H9 (cell line): ENCODE measurements around the gene ITPR1. TPM values are rescaled to one million over a fixed set of nuclear protein-coding genes. Genes with fewer than 3 reads are reported as not detected.
A peak's percentile ranks its signal among the peaks of the same experiment; 100 is the strongest.

Experiments
- DNase-seq: peaks from one replicate; pipeline ENCODE4 v3.0.0-alpha.2; 2017
- H2AFZ ChIP-seq: one replicate; pipeline ENCODE4 v1.6.1; 2013; ENCODE audit warnings: mild to moderate bottlenecking, low read length, control low read depth, moderate library complexity
- H2AK5ac ChIP-seq: 2 replicates; pipeline ENCODE4 v1.6.1; 2013; ENCODE audit warnings: low read length, control low read depth, mixed read lengths; ENCODE audit not compliant: insufficient read length
- H2BK120ac ChIP-seq: one replicate; pipeline ENCODE4 v1.6.1; 2013; ENCODE audit warnings: low read depth, mild to moderate bottlenecking, low read length, control low read depth, inconsistent platforms; ENCODE audit not compliant: poor library complexity, severe bottlenecking
- H2BK12ac ChIP-seq: 2 replicates; pipeline ENCODE4 v1.6.1; 2013; ENCODE audit warnings: low read length, control low read depth, mixed read lengths, low read depth; ENCODE audit not compliant: insufficient read length
- H2BK15ac ChIP-seq: 2 replicates; pipeline ENCODE4 v1.6.1; 2013; ENCODE audit warnings: low read depth, low read length, control low read depth
- H2BK20ac ChIP-seq: one replicate; pipeline ENCODE4 v1.6.1; 2013; ENCODE audit warnings: low read depth, mild to moderate bottlenecking, low read length, control low read depth, inconsistent platforms; ENCODE audit not compliant: poor library complexity, severe bottlenecking
- H2BK5ac ChIP-seq: 2 replicates; pipeline ENCODE4 v1.6.1; 2013; ENCODE audit warnings: low read length, control low read depth, mixed read lengths; ENCODE audit not compliant: insufficient read length
- H3K14ac ChIP-seq: 2 replicates; pipeline ENCODE4 v1.6.1; 2013; ENCODE audit warnings: low read length, control low read depth; ENCODE audit not compliant: insufficient read depth
- H3K18ac ChIP-seq: 2 replicates; pipeline ENCODE4 v1.6.1; 2013; ENCODE audit warnings: low read depth, mild to moderate bottlenecking, mixed read lengths, low read length, control low read depth; ENCODE audit not compliant: insufficient read length
- H3K23ac ChIP-seq: 2 replicates; pipeline ENCODE4 v1.6.1; 2013; ENCODE audit warnings: low read length, control low read depth, mixed read lengths, low read depth; ENCODE audit not compliant: insufficient read length
- H3K23me2 ChIP-seq: 2 replicates; pipeline ENCODE4 v1.6.1; 2013; ENCODE audit warnings: low read depth, mild to moderate bottlenecking, mixed read lengths, low read length, control low read depth; ENCODE audit not compliant: insufficient read length, poor library complexity, severe bottlenecking
- H3K27ac ChIP-seq: 2 replicates; pipeline ENCODE4 v1.5.1; 2013; ENCODE audit warnings: low read length, control low read depth, mixed read lengths, low read depth; ENCODE audit not compliant: insufficient read length
- H3K27me3 ChIP-seq: 2 replicates; pipeline ENCODE4 v1.6.1; 2013; ENCODE audit warnings: low read length, control low read depth, inconsistent platforms; ENCODE audit not compliant: insufficient read depth
- H3K4ac ChIP-seq: 2 replicates; pipeline ENCODE4 v1.6.1; 2013; ENCODE audit warnings: low read depth, mild to moderate bottlenecking, control low read depth, inconsistent platforms, low read length, moderate library complexity
- H3K4me1 ChIP-seq: 2 replicates; pipeline ENCODE4 v1.6.1; 2013; ENCODE audit warnings: low read length, control low read depth, inconsistent platforms; ENCODE audit not compliant: insufficient read depth
- H3K4me2 ChIP-seq: 2 replicates; pipeline ENCODE4 v1.6.1; 2013; ENCODE audit warnings: low read length, control low read depth, mixed read lengths; ENCODE audit not compliant: insufficient read length, insufficient read depth
- H3K56ac ChIP-seq: 2 replicates; pipeline ENCODE4 v1.6.1; 2013; ENCODE audit warnings: low read depth, mild to moderate bottlenecking, mixed read lengths, low read length, control low read depth; ENCODE audit not compliant: insufficient read length
- H3K79me1 ChIP-seq: 2 replicates; pipeline ENCODE4 v1.6.1; 2013; ENCODE audit warnings: low read depth, mild to moderate bottlenecking, moderate library complexity, low read length, control low read depth, inconsistent platforms; ENCODE audit not compliant: insufficient read depth, poor library complexity, severe bottlenecking
- H3K79me2 ChIP-seq: 2 replicates; pipeline ENCODE4 v1.6.1; 2013; ENCODE audit warnings: low read length, control low read depth, inconsistent platforms; ENCODE audit not compliant: insufficient read depth
- H3K9ac ChIP-seq: 2 replicates; pipeline ENCODE4 v1.6.1; 2013; ENCODE audit warnings: low read length, control low read depth, mixed read lengths; ENCODE audit not compliant: insufficient read length; ENCODE audit errors: extremely low read depth
- H3K9me3 ChIP-seq: one replicate; pipeline ENCODE4 v1.6.1; 2013; ENCODE audit warnings: low read depth, low read length, inconsistent platforms; ENCODE audit not compliant: control insufficient read depth
- H3T11ph ChIP-seq: one replicate; pipeline ENCODE4 v1.6.1; 2013; ENCODE audit warnings: mild to moderate bottlenecking, low read length, control low read depth, inconsistent platforms
- H4K20me1 ChIP-seq: one replicate; pipeline ENCODE4 v1.6.1; 2013; ENCODE audit not compliant: control insufficient read depth, insufficient read length, insufficient read depth
- H4K5ac ChIP-seq: 2 replicates; pipeline ENCODE4 v1.6.1; 2013; ENCODE audit warnings: low read depth, mild to moderate bottlenecking, mixed read lengths, low read length, control low read depth; ENCODE audit not compliant: insufficient read length
- H4K8ac ChIP-seq: replicated peaks from 2 replicates; pipeline ENCODE4 v1.6.1; 2013; ENCODE audit warnings: low read length, control low read depth, mixed read lengths, low read depth; ENCODE audit not compliant: insufficient read length
- H4K91ac ChIP-seq: 2 replicates; pipeline ENCODE4 v1.6.1; 2013; ENCODE audit warnings: low read depth, mild to moderate bottlenecking, moderate library complexity, mixed read lengths, low read length, control low read depth; ENCODE audit not compliant: insufficient read length
- H3K27ac Mint-ChIP-seq, 3 experiments: 2 replicates in 2 of 3; 3 replicates in 1 of 3; pipeline ENCODE4 v1.8.0; 2020 to 2021; ENCODE audit warnings: mixed read lengths in 3 of 3, mild to moderate bottlenecking in 1 of 3, moderate library complexity in 1 of 3
- H3K27me3 Mint-ChIP-seq: 2 replicates; pipeline ENCODE4 v1.8.0; 2021; ENCODE audit warnings: low read depth, mild to moderate bottlenecking, moderate library complexity, mixed read lengths
- H3K36me3 Mint-ChIP-seq, 3 experiments: 2 replicates in 2 of 3; 3 replicates in 1 of 3; pipeline ENCODE4 v1.8.0; 2020 to 2021; ENCODE audit warnings: low read depth in 3 of 3, mixed read lengths in 3 of 3; ENCODE audit not compliant: insufficient read depth in 1 of 3
- H3K4me1 Mint-ChIP-seq, 2 experiments: 2 replicates each; pipeline ENCODE4 v1.8.0; 2020; ENCODE audit warnings: mixed read lengths in 2 of 2
- H3K4me3 Mint-ChIP-seq, 2 experiments: 2 replicates in 1 of 2; 3 replicates in 1 of 2; pipeline ENCODE4 v1.8.0; 2020 to 2021; ENCODE audit warnings: mild to moderate bottlenecking in 2 of 2, mixed read lengths in 2 of 2, moderate library complexity in 1 of 2
- H3K9me3 Mint-ChIP-seq, 2 experiments: 2 replicates in 1 of 2; 3 replicates in 1 of 2; pipeline ENCODE4 v1.8.0; 2020; ENCODE audit warnings: mild to moderate bottlenecking in 2 of 2, mixed read lengths in 2 of 2, moderate library complexity in 1 of 2
- WGBS: extraction: QIAGEN DNeasy Blood & Tissue Kit; methylation state at CpG from one replicate; pipeline ENCODE4 v1.1.7; 2013; ENCODE audit warnings: missing lambda C conversion rate, low lambda C conversion rate, mixed read lengths; ENCODE audit not compliant: insufficient read length; ENCODE audit errors: extremely low coverage; 5-methylcytosine and 5-hydroxymethylcytosine counted together
- total RNA-seq: library from RNA; stranded (reverse); gene quantifications from 2 replicates; pipeline ENCODE4 v1.2.1, GENCODE V29; 2021
- TF ChIP-seq, protein P1 (sequence below): fragments of 200-600 bp; sonication (generic); conservative IDR thresholded peaks from 3 replicates; pipeline ENCODE4 v1.8.0; 2021; ENCODE audit warnings: antibody characterized with exemption, mild to moderate bottlenecking

Gene ITPR1
- total RNA-seq, 1 experiment from 2014 or later: 4.2 TPM

- no peak overlapping the region for H3K14ac ChIP-seq
- H3K36me3 Mint-ChIP-seq: no peaks in the 10 kb centered on the region
- H2BK15ac ChIP-seq: no peak overlapping the region
- H3K9me3 Mint-ChIP-seq: no peaks in the 10 kb centered on the region
- H3K79me2 ChIP-seq: no peaks in the 10 kb centered on the region
- no peak overlapping the region for H2BK5ac ChIP-seq
- no peak overlapping the region for H3K56ac ChIP-seq
- no peaks in the 10 kb centered on the region for H3K27me3 Mint-ChIP-seq
- H3K4me1 ChIP-seq: peaks cover 10% of the 10 kb centered on the region; the same call in 1 of the 2 replicates
- no peak overlapping the region for H2AK5ac ChIP-seq
- no peak overlapping the region for H3K4me2 ChIP-seq
- no peak overlapping the region for H3K9ac ChIP-seq
- H4K20me1 ChIP-seq: no peaks in the 10 kb centered on the region
- no CpG with 5 or more reads among the region's 7 CpGs for WGBS
- no peaks in the 10 kb centered on the region for H3K27me3 ChIP-seq
- no peak overlapping the region for H3K27ac ChIP-seq
- H3K23me2 ChIP-seq: no peaks in the 10 kb centered on the region
- TF ChIP-seq, protein P1, sequence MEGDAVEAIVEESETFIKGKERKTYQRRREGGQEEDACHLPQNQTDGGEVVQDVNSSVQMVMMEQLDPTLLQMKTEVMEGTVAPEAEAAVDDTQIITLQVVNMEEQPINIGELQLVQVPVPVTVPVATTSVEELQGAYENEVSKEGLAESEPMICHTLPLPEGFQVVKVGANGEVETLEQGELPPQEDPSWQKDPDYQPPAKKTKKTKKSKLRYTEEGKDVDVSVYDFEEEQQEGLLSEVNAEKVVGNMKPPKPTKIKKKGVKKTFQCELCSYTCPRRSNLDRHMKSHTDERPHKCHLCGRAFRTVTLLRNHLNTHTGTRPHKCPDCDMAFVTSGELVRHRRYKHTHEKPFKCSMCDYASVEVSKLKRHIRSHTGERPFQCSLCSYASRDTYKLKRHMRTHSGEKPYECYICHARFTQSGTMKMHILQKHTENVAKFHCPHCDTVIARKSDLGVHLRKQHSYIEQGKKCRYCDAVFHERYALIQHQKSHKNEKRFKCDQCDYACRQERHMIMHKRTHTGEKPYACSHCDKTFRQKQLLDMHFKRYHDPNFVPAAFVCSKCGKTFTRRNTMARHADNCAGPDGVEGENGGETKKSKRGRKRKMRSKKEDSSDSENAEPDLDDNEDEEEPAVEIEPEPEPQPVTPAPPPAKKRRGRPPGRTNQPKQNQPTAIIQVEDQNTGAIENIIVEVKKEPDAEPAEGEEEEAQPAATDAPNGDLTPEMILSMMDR: no peak
- H3K23ac ChIP-seq: no peak overlapping the region
- H3K18ac ChIP-seq: no peak overlapping the region
- H4K91ac ChIP-seq: no peak overlapping the region
- H3K4me3 Mint-ChIP-seq: no peak overlapping the region
- H4K8ac ChIP-seq: no peak overlapping the region
- no peak overlapping the region for H3K4ac ChIP-seq
- H3K4me1 Mint-ChIP-seq: peaks cover 20 to 30% of the 10 kb centered on the region in 2 experiments
- H2AFZ ChIP-seq: no peak overlapping the region
- no peak overlapping the region for H3T11ph ChIP-seq
- no peak overlapping the region for H2BK120ac ChIP-seq
- H3K79me1 ChIP-seq: no peaks in the 10 kb centered on the region
- DNase-seq: no peak
- H3K9me3 ChIP-seq: no peaks in the 10 kb centered on the region
- H4K5ac ChIP-seq: no peak overlapping the region
- no peak overlapping the region for H2BK20ac ChIP-seq
- H3K27ac Mint-ChIP-seq: peak overlapping the region in 1 of 3 experiments; percentile 27; a peak in 2 of 7 replicates
- no peak overlapping the region for H2BK12ac ChIP-seq
These were observed 18.5 kb downstream of the ITPR1 start for GRCh38 chr3:4511491-4512262.
